Spleen (tissue), 7 donors: ENCODE results near the gene VSIG8.

Experiments
- CTCF ChIP-seq, 11 experiments: fragments of 200-600 bp in 7 of 11; fragments of 450-650 bp in 4 of 11; sonication (generic) in 4 of 11; IDR thresholded peaks in 8 of 11; conservative IDR thresholded peaks in 3 of 11; 1 replicate in 7 of 11; 2 replicates in 4 of 11; pipeline versions ENCODE4 v1.4.0 to v1.8.0; 2016 to 2021; ENCODE audit warnings: antibody characterized with exemption in 11 of 11, inconsistent platforms in 4 of 11, mild to moderate bottlenecking in 1 of 11
- POLR2A ChIP-seq, 3 donors: fragments of 450-650 bp; IDR thresholded peaks; one replicate each; pipeline ENCODE4 v1.5.1; 2017; ENCODE audit warnings: antibody characterized with exemption in 3 of 3, mild to moderate bottlenecking in 1 of 3
- POLR2AphosphoS5 ChIP-seq, 3 donors: sonication (generic); formaldehyde crosslinking; IDR thresholded peaks; one replicate each; pipeline ENCODE4 v1.5.1; 2017; ENCODE audit warnings: antibody characterized with exemption in 3 of 3
- donor health status: DM: no; HTN: no; CAD: no; lungs with moderate emphysema.
- donor health status: DM: no; HTN: no; CAD: no.
- donor health status: DM: no; HTN: no; CAD: no.

- TF ChIP-seq CTCF (IDR thresholded peaks at IDR 0.05 in 8 of 11, conservative IDR thresholded peaks at IDR 0.05 in 3 of 11) = no peak
- TF ChIP-seq POLR2A (IDR thresholded peaks at IDR 0.05) = no peak
- TF ChIP-seq POLR2AphosphoS5 (IDR thresholded peaks at IDR 0.05) = no peak
Observed at GRCh38 chr1:159830722-159831121, 31.7 kb downstream of the VSIG8 start.
